Measurements from ENCODE around the gene ZW10.
"Not testable (repeated sequence)": the region's sequence is repeated elsewhere in the genome, so short reads cannot be mapped to it uniquely, and the experiment has no call there.

The ZW10 gene

DNA sequence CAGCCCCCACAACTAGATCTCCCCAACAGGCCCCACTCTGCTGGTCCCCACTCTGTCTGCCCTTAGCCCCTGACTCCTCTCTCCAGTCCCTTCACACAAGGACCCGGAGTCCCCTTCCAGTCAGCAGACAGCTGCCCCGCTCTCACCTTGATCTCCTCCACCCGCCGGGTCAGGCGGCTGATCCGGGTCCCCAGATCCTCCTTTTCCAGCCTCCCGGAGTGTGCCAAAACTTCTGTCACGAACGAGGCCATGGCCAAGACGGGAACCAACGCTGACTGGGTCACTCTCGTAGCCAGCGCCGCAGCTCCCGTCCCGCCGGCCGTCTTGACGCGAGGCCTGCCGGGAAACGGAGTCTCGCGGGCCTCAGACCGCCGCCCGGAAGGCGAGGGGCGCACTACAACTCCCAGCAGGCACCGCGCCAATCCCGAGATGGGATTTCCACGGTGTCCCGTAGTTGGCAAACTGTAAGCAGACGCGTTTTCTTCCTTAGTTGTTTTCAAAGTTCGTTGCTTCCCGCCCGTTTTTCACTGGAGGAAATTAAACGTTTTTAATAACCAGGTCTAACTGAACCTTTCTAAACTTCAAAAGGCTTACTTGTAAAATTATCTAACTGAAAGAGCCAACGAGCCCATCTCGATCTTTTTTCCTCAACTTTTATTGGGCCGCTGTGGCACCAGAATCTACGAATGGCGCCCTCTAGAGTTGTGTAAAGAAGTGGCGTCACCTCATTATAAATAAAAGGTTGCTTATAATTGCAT is at the start of gene ZW10:
Gene ZW10, minus strand, starts transcription at position 277 of the 758 bp plus-strand sequence. Its CDS starts 26 bp downstream, at position 251.
- peak; percentile 92 for DNase-seq

- DNase-seq = no peak
Measured at GRCh38 chr11:113818426-113818825, 44.9 kb upstream of the ZW10 start.

DNA sequence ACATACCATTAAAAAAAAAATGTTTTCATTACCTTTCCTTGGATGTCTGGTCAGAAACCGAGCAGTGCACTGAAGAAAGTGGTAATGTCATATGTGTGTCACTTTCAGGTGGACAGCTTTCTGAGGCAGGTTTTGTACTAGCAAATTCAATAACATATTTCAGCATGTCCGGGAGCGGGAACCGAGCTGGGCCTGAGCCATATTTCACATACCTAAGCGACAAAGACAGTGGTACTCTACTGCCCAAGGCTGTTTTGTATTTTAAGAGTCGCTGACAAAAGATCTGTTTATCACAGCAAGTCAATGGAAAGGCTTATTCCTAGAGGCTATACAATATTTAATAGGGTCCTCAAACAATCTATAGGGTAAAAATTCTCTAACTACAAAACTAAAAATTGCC is 44.1 kb upstream of the ZW10 start:
- no peak for DNase-seq

DNA sequence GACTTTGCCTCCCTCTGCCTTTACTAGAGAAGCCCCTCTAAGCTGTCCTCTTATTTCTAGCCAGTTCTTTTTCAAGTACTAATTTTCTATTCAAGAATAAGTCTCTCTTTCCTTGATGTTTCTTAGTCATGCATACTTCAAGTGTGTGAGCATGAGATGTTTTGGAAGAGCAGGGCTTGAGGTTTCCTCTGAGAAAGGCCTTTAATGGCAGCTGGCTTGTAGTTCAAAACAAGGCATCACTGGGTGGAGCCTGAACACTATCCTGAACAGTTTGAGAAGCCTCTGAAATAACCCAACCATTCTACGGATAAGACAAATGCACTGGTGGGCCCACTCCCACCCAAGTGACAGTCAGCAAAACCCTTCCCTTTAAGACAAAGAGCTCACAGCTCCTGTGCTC is 43.7 kb upstream of the ZW10 start:
- DNase-seq = no peak

DNA sequence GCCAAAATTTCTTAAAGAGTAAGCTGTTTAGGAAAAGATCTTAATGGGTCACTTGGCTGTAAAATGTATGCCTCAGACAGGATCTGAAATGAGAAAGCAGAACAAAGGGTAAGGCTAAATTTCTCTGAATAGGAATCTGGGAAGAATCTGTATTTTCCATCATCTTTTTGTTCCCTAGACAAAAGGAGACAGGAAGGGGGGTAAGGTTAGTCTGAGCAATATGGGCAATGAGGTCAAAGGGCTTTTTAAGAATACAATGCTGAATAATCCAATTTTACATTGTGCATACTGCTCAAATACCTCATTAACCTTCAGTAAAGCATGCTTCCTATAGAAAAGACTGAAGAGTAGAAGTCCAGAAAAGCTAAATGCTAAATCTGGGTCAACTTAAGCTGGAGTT is 40.7 kb upstream of the ZW10 start:
- DNase-seq = no peak

DNA sequence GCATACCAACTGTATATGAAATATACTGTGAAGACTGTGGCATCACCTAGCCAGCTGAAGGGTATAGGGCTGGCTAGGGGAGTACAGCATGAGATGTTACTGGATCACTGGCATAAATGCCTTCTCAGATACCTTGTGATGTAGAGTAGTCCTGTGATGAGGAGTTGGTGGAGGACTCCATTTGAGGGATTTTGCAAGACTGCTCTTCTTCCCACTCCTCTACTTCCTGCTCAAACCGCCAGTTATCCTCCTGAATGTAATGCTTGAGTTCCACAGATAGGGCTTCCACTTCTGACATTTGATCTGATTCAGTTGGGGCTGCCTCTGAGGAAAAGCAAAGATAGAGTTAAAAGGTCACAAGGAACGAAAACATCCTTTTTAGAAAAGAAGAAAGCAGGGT is 35.4 kb upstream of the ZW10 start:
- no peak for DNase-seq

- no peak for DNase-seq
Measured at GRCh38 chr11:113806406-113806805, 32.9 kb upstream of the ZW10 start.

GRCh38 chr11:113805640-113806039 is 32.1 kb upstream of the ZW10 start:
- no peak for DNase-seq

- no peak for DNase-seq
Measured at GRCh38 chr11:113802621-113803020, 29.1 kb upstream of the ZW10 start.

GRCh38 chr11:113796663-113797259 is 23.3 kb upstream of the ZW10 start:
- DNase-seq = no peak

DNA sequence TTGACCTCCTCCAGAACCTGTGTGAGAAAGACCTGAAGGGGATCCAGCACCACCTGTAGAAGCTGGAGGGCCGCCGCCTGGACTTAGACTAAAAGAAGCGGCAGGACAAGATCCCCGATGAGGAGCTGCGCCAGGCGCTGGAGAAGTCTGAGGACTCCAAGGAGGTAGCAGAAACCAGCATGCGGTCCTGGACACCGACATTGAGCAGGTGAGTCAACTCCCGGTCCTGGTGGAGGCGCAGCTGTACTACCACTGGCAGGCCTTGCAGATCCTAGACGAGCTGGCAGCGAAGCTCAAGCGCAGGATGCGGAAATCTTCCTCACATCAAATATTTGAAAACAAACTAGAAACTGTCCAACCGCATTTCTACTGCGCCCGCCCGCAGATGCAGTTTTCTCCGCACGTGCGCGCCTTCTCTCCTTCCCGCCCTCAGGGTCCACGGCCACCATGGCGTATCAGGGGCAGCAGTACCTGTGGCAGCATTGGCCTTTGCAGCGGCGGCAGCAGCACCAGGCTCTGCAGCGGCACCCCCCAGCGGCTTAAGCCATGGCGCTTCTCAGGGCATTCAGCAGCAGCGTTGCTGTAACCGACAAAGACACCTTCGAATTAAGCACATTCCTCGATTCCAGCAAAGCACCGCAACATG is 16.3 kb upstream of the ZW10 start:
- DNase-seq = no peak

GRCh38 chr11:113789016-113789415 is 15.5 kb upstream of the ZW10 start:
- DNase-seq = not testable (repeated sequence)

DNA sequence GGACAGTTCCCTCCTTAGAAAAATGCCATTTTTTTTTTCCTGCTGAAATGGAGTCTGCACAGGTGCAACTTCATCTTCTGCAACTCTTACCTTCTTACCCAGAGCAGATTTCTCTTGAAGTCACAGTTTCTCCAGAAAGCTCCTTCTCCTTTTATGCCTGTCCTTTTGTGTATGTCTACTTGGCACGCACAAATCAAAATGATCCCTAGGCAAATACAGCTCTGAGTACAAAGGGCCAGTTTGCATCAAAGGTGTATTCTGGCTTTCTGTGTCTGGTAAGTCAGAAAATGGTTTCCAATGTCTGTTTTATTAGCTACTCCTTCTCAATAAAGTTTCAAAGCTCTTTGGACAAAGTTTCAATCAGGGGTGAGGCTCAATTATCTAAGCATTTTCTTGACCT is 8.6 kb upstream of the ZW10 start:
- DNase-seq = no peak

DNA sequence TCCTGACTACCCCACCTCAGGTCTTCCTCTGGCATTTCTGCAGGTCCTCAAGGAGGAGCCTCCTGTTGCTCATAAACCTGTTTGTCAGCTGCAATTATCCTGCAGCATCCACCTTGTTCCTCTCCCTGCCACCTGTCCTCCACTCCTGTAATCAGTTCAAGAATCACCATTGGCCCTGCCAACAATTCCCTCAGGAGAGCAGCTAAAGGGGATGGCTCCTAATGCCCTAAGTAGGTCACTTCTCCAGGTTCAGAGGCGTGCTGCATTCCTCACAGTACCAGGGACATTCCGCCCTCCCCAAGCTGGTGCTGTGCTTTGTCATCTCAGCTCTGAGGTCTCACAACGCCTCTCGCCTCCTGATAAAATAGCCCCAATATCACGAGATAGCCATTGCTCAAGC is 8.2 kb upstream of the ZW10 start:
- no peak for DNase-seq

- DNase-seq = no peak
Measured at GRCh38 chr11:113779496-113779895, 6.0 kb upstream of the ZW10 start, which contains the start of gene CLDN25. Gene CLDN25 (plus strand): TSS chr11:113779796. CDS start chr11:113779796, 0 bp downstream.

GRCh38 chr11:113778111-113778910 is 4.8 kb upstream of the ZW10 start:
- DNase-seq = peak; percentile 44

- DNase-seq = no peak
Measured at GRCh38 chr11:113774174-113774503, 647 bp upstream of the ZW10 start.

DNA sequence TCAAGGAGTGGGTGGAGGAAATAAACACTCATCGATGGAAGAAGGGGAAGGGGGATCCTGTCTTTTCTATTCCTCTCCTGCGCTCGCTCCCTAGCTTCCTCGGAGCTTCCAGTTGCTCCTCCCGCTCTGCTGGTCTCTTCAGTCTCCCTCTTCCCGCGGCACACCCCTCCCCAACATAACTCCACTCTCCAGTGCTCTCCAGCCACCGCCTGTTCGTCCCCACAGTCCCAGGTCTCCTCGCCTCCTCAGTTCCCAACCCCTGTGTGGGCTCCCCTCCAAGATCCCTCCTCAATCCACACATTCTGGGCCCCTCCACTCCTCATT is 438 bp downstream of the ZW10 start:
- DNase-seq = no peak

GRCh38 chr11:113771964-113772363 is 1.5 kb downstream of the ZW10 start:
- DNase-seq = no peak

DNA sequence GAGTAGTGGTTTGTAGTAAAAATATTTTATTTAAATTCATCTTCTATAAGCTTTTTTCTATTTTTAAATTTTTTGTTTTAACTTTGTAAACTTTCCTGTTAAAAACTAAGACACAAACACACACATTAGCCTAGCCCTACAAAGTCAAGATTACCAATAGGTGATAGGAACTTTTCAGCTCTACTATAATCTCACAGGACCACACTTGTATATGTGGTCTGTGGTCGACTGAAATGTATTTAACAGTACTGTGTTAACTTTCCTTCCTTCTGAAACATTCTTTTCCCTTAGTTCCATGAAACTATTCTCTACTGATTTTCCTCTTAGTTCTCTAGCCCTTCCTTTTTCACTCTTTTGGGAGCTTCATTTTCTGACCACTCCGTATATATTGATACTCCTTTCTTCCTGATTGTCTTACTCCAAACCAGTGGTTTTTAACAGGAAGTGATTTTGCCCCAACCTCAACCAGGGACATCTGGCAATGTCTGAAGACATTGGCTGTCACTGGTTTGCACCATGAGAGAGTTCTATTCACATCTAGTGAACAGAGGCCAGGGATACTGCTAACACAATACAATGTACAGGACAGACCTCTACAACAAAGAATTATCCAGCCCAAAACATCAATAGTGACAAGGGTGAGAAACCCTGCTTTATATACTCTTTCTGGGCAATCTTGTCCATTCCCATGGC is 8.8 kb downstream of the ZW10 start:
- DNase-seq = no peak

GRCh38 chr11:113763040-113763439 is 10.5 kb downstream of the ZW10 start:
- DNase-seq = not testable (repeated sequence)

- DNase-seq = no peak
Measured at GRCh38 chr11:113760241-113760640, 13.3 kb downstream of the ZW10 start.

DNA sequence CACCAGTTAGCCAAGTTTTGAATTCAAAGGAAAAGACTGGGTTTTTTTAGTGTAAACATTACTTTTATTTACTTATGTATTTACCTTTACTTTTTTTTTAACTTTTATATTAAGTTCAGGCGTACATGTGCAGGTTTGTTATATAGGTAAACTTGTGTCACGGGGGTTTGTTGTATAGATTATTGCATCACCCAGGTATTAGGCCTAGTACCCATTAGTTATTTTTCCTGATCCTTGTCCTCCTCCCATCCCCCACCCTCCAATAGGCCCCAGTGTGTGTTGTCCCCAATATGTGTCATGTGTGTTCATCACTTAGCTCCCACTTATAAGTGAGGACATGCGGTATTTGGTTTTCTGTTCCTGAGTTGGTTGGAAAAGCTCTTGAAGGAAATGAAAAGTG is 20.6 kb downstream of the ZW10 start:
- DNase-seq = no peak

All from NCI-H1048 (cell line).